Right atrium auricular region (tissue), 2 donors: ENCODE data around the gene NR6A1. TPM values are rescaled to one million over a fixed set of nuclear protein-coding genes. Genes with fewer than 3 reads are reported as not detected.

Source experiments
- DNase-seq: peaks from one replicate; pipeline ENCODE4 v3.0.0-alpha.2; 2019; ENCODE audit warnings: low spot score
- H3K27ac ChIP-seq, 2 donors: fragments of 200-600 bp; sonication (generic); 1 replicate in 1 of 2; 2 replicates in 1 of 2; pipeline ENCODE4 v1.5.1; 2016 to 2019
- H3K27me3 ChIP-seq, 2 donors: fragments of 200-600 bp; sonication (generic); one replicate each; pipeline versions ENCODE4 v1.5.1 to v1.6.0; 2017 to 2019
- H3K36me3 ChIP-seq: fragments of 200-600 bp; sonication (generic); one replicate; pipeline ENCODE4 v1.5.1; 2016
- H3K4me1 ChIP-seq, 2 donors: fragments of 200-600 bp; sonication (generic); one replicate each; pipeline versions ENCODE4 v1.5.1 to v1.6.0; 2017 to 2019
- H3K4me3 ChIP-seq, 2 donors: fragments of 200-600 bp; sonication (generic); 1 replicate in 1 of 2; 2 replicates in 1 of 2; pipeline ENCODE4 v1.5.1; 2017 to 2019; ENCODE audit warnings: mild to moderate bottlenecking in 1 of 2, moderate library complexity in 1 of 2
- H3K9me3 ChIP-seq, 2 donors: fragments of 200-600 bp; sonication (generic); one replicate each; pipeline ENCODE4 v1.5.1; 2019
- CTCF ChIP-seq, 2 donors: fragments of 200-600 bp; sonication (generic); IDR thresholded peaks; one replicate each; pipeline ENCODE4 v1.5.1; 2019; ENCODE audit warnings: antibody characterized with exemption in 2 of 2
- total RNA-seq, 2 donors: library from RNA; depleted of rRNA; stranded (reverse); fragments of >200 nt; gene quantifications; one replicate each; pipeline ENCODE4 v1.1.0, GENCODE V29; 2016

Gene NR6A1
- total RNA-seq, 2 donors from 2014 or later: 1.9 to 2.6 TPM

- Histone ChIP-seq H3K27me3 (no peaks in the 10 kb centered on the region), H3K36me3 (no peaks in the 10 kb centered on the region), H3K9me3 (no peaks in the 10 kb centered on the region), H3K4me1 (no peaks in the 10 kb centered on the region), H3K4me3 (no peak overlapping the region), H3K27ac (no peak overlapping the region)
- DNase-seq: no peak
- no peak for TF ChIP-seq CTCF (IDR thresholded peaks at IDR 0.05)
Observed at GRCh38 chr9:124558777-124559470, 212.2 kb downstream of the NR6A1 start.

GRCh38 chr9:124557895-124558294 is 213.2 kb downstream of the NR6A1 start:
- TF ChIP-seq CTCF (IDR thresholded peaks at IDR 0.05): no peak
- H3K36me3 ChIP-seq: no peaks in the 10 kb centered on the region
- H3K4me3 ChIP-seq: no peak overlapping the region
- H3K27me3 ChIP-seq: no peaks in the 10 kb centered on the region
- DNase-seq: no peak
- H3K9me3 ChIP-seq: no peaks in the 10 kb centered on the region
- H3K4me1 ChIP-seq: no peaks in the 10 kb centered on the region
- H3K27ac ChIP-seq: no peak overlapping the region

GRCh38 chr9:124555043-124555442 is 216.1 kb downstream of the NR6A1 start:
- no peak overlapping the region for H3K4me3 ChIP-seq

GRCh38 chr9:124553738-124554137 is 217.4 kb downstream of the NR6A1 start:
- H3K4me3 ChIP-seq: no peak overlapping the region
- H3K36me3 ChIP-seq: no peaks in the 10 kb centered on the region
- no peaks in the 10 kb centered on the region for H3K9me3 ChIP-seq
- no peaks in the 10 kb centered on the region for H3K27me3 ChIP-seq
- TF ChIP-seq CTCF (IDR thresholded peaks at IDR 0.05): no peak
- DNase-seq: no peak
- no peaks in the 10 kb centered on the region for H3K4me1 ChIP-seq
- no peak overlapping the region for H3K27ac ChIP-seq

More at GRCh38 chr9:124555043-124555442, 216.1 kb downstream of the NR6A1 start:
- Histone ChIP-seq H3K27me3 (no peaks in the 10 kb centered on the region), H3K36me3 (no peaks in the 10 kb centered on the region), H3K27ac (no peak overlapping the region), H3K9me3 (no peaks in the 10 kb centered on the region), H3K4me1 (no peaks in the 10 kb centered on the region)
- DNase-seq: no peak
- TF ChIP-seq CTCF (IDR thresholded peaks at IDR 0.05): no peak

- Histone ChIP-seq H3K27ac (no peak overlapping the region), H3K4me1 (no peaks in the 10 kb centered on the region), H3K9me3 (no peaks in the 10 kb centered on the region), H3K36me3 (no peaks in the 10 kb centered on the region), H3K4me3 (no peak overlapping the region), H3K27me3 (no peaks in the 10 kb centered on the region)
- no peak for TF ChIP-seq CTCF (IDR thresholded peaks at IDR 0.05)
- no peak for DNase-seq
Observed at GRCh38 chr9:124552273-124552605, 218.9 kb downstream of the NR6A1 start.
